KMS-11 (cell line): ENCODE results near the gene NTRK3.

ENCODE experiments used
- H2AFZ ChIP-seq: fragments of 200-600 bp; sonication (generic); 2 replicates; pipeline ENCODE4 v1.6.1; 2016; ENCODE audit warnings: antibody characterized with exemption, mixed run types, low read depth
- H3K27ac ChIP-seq: fragments of 200-600 bp; sonication (generic); 2 replicates; pipeline ENCODE4 v1.6.1; 2016; ENCODE audit warnings: mild to moderate bottlenecking, mixed run types
- H3K27me3 ChIP-seq: fragments of 200-600 bp; sonication (generic); 2 replicates; pipeline ENCODE4 v1.6.1; 2017; ENCODE audit warnings: mild to moderate bottlenecking, low read depth, mixed run types, moderate library complexity; ENCODE audit not compliant: insufficient read depth
- H3K36me3 ChIP-seq: fragments of 200-600 bp; sonication (generic); 2 replicates; pipeline ENCODE4 v1.6.1; 2017; ENCODE audit warnings: mild to moderate bottlenecking, mixed run types; ENCODE audit not compliant: insufficient read depth
- H3K4me1 ChIP-seq: fragments of 200-600 bp; sonication (generic); 2 replicates; pipeline ENCODE4 v1.6.1; 2016; ENCODE audit warnings: mild to moderate bottlenecking, low read depth, mixed run types; ENCODE audit not compliant: poor library complexity, severe bottlenecking
- H3K4me2 ChIP-seq: fragments of 200-600 bp; sonication (generic); 2 replicates; pipeline ENCODE4 v1.7.0; 2016; ENCODE audit warnings: mild to moderate bottlenecking, mixed run types
- H3K4me3 ChIP-seq: fragments of 200-600 bp; sonication (generic); IDR thresholded peaks from 2 replicates; pipeline ENCODE4 v1.6.1; 2017; ENCODE audit warnings: low read depth, low read length, mixed read lengths; ENCODE audit not compliant: insufficient read depth
- H3K79me2 ChIP-seq: fragments of 200-600 bp; sonication (generic); 2 replicates; pipeline ENCODE4 v1.6.1; 2016; ENCODE audit warnings: low read depth, mixed run types; ENCODE audit not compliant: insufficient read depth
- H3K9ac ChIP-seq: fragments of 200-600 bp; sonication (generic); 2 replicates; pipeline ENCODE4 v1.6.1; 2016; ENCODE audit warnings: mild to moderate bottlenecking, mixed run types
- H4K20me1 ChIP-seq: fragments of 200-600 bp; sonication (generic); 2 replicates; pipeline ENCODE4 v1.6.1; 2016; ENCODE audit warnings: mild to moderate bottlenecking, mixed run types; ENCODE audit not compliant: insufficient read depth
- TF ChIP-seq, protein P1 (sequence below): fragments of 200-600 bp; sonication (generic); conservative IDR thresholded peaks from 2 replicates; pipeline ENCODE4 v1.6.1; 2017; ENCODE audit warnings: low read depth, mild to moderate bottlenecking, antibody characterized with exemption, low read length, moderate library complexity, mixed read lengths

NTRK3 gene

DNA sequence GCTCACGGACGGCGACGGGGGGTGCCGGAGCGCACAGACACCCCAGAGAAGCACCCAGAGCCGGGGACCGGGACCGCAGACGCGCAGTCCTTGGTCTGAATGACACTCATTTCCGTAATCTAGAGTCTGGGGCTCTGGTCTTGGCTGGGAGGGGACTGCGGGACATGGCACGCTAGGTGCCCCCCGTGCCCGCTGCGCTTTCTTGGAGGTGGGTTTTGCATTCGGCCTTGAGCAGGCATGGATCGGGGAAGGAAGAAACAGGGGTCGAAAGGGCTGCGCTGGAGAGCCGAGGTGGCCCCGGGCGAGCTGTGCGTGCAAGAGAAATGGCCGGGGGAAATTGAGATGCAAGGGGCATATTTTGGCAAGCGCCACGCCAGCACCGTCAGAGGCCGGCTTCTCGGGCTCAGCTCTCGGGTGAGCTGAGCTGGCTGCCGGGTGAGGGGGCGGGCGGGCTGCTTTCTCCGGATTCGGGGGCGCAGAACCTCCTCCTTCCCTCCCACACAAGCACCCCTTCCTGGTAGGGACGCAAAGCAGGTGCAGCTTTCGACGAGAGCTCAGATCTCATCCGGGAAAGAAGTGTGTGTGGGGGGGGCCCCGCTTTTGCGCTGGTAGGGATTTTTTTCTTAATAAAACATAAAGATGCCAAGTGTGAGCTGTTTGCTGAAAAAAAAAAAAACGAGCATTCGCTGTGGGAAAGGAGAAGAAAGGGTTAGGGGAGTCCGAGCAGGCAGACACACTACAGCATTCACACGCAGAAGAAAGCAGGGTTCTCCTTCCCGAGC is 963 bp upstream of the NTRK3 start:
- H4K20me1 ChIP-seq = no peaks in the 10 kb centered on the region
- peak overlapping the region; percentile 86 for H3K4me2 ChIP-seq
- peak overlapping the region; percentile 86 for H2AFZ ChIP-seq
- no peaks in the 10 kb centered on the region for H3K36me3 ChIP-seq
- H3K4me3 ChIP-seq = peak overlapping the region; percentile 28
- TF ChIP-seq, protein P1, sequence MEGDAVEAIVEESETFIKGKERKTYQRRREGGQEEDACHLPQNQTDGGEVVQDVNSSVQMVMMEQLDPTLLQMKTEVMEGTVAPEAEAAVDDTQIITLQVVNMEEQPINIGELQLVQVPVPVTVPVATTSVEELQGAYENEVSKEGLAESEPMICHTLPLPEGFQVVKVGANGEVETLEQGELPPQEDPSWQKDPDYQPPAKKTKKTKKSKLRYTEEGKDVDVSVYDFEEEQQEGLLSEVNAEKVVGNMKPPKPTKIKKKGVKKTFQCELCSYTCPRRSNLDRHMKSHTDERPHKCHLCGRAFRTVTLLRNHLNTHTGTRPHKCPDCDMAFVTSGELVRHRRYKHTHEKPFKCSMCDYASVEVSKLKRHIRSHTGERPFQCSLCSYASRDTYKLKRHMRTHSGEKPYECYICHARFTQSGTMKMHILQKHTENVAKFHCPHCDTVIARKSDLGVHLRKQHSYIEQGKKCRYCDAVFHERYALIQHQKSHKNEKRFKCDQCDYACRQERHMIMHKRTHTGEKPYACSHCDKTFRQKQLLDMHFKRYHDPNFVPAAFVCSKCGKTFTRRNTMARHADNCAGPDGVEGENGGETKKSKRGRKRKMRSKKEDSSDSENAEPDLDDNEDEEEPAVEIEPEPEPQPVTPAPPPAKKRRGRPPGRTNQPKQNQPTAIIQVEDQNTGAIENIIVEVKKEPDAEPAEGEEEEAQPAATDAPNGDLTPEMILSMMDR = no peak
- H3K4me1 ChIP-seq = peaks cover 12% of the 10 kb centered on the region
- peak overlapping the region; percentile 81 for H3K27ac ChIP-seq
- peaks cover 3% of the 10 kb centered on the region; the same call in 1 of the 2 replicates for H3K27me3 ChIP-seq
- peak overlapping the region; percentile 85 for H3K9ac ChIP-seq
- H3K79me2 ChIP-seq = no peaks in the 10 kb centered on the region

DNA sequence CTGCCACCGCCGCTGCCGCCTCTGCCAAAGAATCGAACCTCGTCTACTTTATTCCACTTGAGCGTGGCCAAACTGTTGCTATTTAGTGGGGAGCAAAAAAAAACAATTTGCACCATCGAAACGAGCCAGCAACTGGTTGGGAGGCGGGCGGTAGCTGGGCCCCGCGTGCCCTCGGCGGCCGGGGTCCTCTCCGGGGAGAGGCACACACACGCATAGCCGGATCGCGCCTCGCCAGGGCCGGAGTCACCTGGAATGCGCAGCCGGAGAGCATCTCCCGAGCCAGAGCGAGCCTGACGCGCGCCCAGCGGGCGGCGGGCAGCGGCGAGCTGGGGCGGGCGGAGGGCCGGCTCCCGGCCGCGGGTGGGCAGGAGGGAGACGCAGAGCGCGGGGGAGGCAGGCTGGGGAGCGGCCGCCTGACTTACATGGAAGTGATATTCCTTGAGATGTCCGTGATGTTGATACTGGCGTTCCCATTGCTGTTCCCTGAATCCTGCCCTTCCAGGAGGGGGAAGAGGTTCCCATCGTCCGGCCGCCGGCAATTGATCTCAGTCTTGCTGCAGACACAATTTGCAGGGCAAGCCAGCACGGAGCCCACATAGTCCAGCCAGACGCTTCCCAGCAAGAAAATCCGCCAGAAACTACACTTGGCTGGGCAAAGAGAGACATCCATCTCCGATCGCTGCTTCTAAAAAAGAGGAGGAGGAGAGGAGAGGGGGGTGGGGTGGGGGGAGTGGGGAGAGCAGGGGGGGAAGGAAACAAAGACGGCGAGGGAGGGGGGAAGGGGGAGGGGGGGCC is 858 bp downstream of the NTRK3 start:
- Histone ChIP-seq H3K79me2 (no peaks in the 10 kb centered on the region), H3K27me3 (peaks cover 3% of the 10 kb centered on the region; the same call in 1 of the 2 replicates), H3K4me2 (peak overlapping the region; percentile 51), H4K20me1 (no peaks in the 10 kb centered on the region), H3K36me3 (no peaks in the 10 kb centered on the region), H3K27ac (no peak overlapping the region), H3K9ac (no peak overlapping the region), H2AFZ (peak overlapping the region; percentile 79), H3K4me1 (peaks cover 12% of the 10 kb centered on the region), H3K4me3 (no peak overlapping the region)
- TF ChIP-seq, protein P1 = no peak

DNA sequence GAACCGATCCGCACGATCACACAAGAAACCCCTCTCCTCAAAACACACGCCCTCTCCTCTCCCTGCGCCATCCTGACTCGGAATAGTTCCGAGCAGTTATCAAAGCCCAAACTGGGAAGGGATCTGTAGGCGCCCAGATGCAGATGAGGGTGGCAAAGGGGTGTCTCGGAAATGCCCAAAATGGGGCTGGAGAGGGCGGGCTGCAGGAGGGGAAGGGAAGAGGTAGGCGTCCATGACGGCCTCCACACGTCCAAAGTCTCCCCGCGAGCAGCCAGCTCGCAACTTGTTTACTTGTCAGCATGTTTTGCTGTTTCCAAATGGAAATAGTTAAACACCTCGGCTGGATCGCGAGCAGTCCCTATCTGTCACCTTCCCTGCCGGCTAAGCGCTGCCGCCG is 1.5 kb downstream of the NTRK3 start:
- Histone ChIP-seq H2AFZ (peak overlapping the region; percentile 79; the same call in 1 of the 2 replicates), H3K9ac (no peak overlapping the region), H3K36me3 (no peaks in the 10 kb centered on the region), H3K27ac (no peak overlapping the region), H3K79me2 (no peaks in the 10 kb centered on the region), H3K4me2 (peak overlapping the region; percentile 51; the same call in 1 of the 2 replicates), H3K4me1 (peaks cover 12% of the 10 kb centered on the region), H3K27me3 (peaks cover 3% of the 10 kb centered on the region; the same call in 1 of the 2 replicates), H3K4me3 (no peak overlapping the region), H4K20me1 (no peaks in the 10 kb centered on the region)
- TF ChIP-seq, protein P1 = no peak

DNA sequence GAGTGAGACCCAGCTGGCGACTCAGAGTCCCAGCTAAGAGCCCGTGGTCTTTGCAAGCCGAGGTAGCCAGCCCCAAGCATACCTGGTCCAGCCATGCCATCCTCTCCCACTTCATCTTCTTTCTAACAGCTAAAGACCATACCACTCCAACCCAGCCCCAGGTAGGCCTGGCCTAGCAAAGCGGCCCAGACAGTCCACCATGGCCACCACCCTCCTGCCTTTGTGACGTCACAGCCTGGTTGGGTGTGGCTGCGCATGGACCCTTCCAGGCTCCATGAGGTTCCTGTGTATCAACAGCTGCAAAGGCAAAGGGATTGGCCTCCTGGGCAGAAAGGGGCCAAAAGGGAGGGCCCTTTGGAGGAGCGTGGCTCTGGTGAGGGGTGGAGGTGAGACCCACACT is 4.1 kb downstream of the NTRK3 start:
- Histone ChIP-seq H3K4me1 (peaks cover 5% of the 10 kb centered on the region), H3K27ac (no peak overlapping the region), H2AFZ (no peak overlapping the region), H3K79me2 (no peaks in the 10 kb centered on the region), H3K36me3 (no peaks in the 10 kb centered on the region), H3K9ac (no peak overlapping the region), H3K4me2 (no peak overlapping the region), H3K27me3 (peaks cover 3% of the 10 kb centered on the region; the same call in 1 of the 2 replicates), H3K4me3 (no peak overlapping the region), H4K20me1 (no peaks in the 10 kb centered on the region)
- TF ChIP-seq, protein P1 = no peak
